RWPE1 (cell line): ENCODE results near the gene FBXL17.

Source experiments
- CTCF ChIA-PET: fragments of 350-600 bp; sonication (Branson Sonifier 250); formaldehyde crosslinking; extraction: SDS; loops from one replicate; lab custom pipeline; 2021; lab: Yijun Ruan, JAX
- POLR2A ChIA-PET: fragments of 400-600 bp; formaldehyde crosslinking; extraction: SDS; loops from one replicate; lab custom pipeline; 2020; ENCODE audit warnings: antibody characterized with exemption; ENCODE audit not compliant: low non-redundant PET; lab: Yijun Ruan, JAX
- DNase-seq: peaks from one replicate; pipeline ENCODE4 v3.0.0; 2012; ENCODE audit warnings: low spot score
- H3K27ac ChIP-seq: fragments of 450-650 bp; 2 replicates; pipeline ENCODE4 v1.5.1; 2017
- CTCF ChIP-seq: fragments of 450-650 bp; conservative IDR thresholded peaks from 2 replicates; pipeline ENCODE4 v1.5.1; 2017; ENCODE audit warnings: low read depth, mild to moderate bottlenecking

The FBXL17 gene

GRCh38 chr5:108122702-108123101 lies 259.2 kb downstream of the FBXL17 start:
- no peak for TF ChIP-seq CTCF
- POLR2A ChIA-PET = no interaction called here
- DNase-seq = no peak
- CTCF ChIA-PET = interaction anchor here (0.6 kb wide), 1 partner anchor 939 kb away, joined by 3 read pairs; no protein-coding TSS in a partner anchor
- no peak overlapping the region for H3K27ac ChIP-seq

- CTCF ChIA-PET = interaction anchor here (0.6 to 0.7 kb wide), 2 partner anchors 23 to 169 kb away, joined by 4 to 5 read pairs; no protein-coding TSS in a partner anchor
- no peak for DNase-seq
- no peak for TF ChIP-seq CTCF
- H3K27ac ChIP-seq = no peak overlapping the region
- POLR2A ChIA-PET = no interaction called here
These were observed 262.9 kb downstream of the FBXL17 start for GRCh38 chr5:108118813-108119514.

DNA sequence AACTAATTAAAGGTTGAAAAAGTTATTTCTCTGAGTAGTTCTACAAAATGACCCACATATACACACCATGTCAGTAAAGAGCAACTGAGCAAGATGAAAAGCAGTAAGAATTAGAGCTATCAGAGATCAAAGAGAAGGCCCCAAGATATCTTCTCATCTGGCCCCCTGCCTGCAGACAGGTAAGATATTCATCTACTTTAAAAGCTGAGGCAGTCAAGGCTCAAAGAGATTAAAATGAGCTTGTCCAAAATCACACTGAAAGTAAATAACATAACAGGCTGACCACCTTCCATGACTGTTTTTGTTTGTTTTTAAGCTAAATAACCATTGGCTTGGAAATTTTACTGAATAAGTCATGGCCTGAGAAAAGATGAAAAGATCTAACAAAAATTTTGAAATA lies 266.2 kb downstream of the FBXL17 start:
- POLR2A ChIA-PET = no interaction called here
- CTCF ChIA-PET = interaction anchor here (0.6 kb wide), 1 partner anchor 246 kb away, joined by 4 read pairs; no protein-coding TSS in a partner anchor
- H3K27ac ChIP-seq = no peak overlapping the region
- no peak for DNase-seq
- TF ChIP-seq CTCF = no peak

GRCh38 chr5:108113950-108114349 lies 267.9 kb downstream of the FBXL17 start:
- no peak for TF ChIP-seq CTCF
- ChIA-PET CTCF (no interaction called here), POLR2A (no interaction called here)
- H3K27ac ChIP-seq = no peak overlapping the region
- no peak for DNase-seq

GRCh38 chr5:108111736-108112135 lies 270.2 kb downstream of the FBXL17 start:
- TF ChIP-seq CTCF = no peak
- CTCF ChIA-PET = no interaction called here

GRCh38 chr5:108109059-108109458 lies 272.8 kb downstream of the FBXL17 start:
- POLR2A ChIA-PET = no interaction called here
- TF ChIP-seq CTCF = no peak
- CTCF ChIA-PET = no interaction called here
- H3K27ac ChIP-seq = no peak overlapping the region
- DNase-seq = no peak

More at GRCh38 chr5:108111736-108112135, 270.2 kb downstream of the FBXL17 start:
- POLR2A ChIA-PET = no interaction called here
- DNase-seq = no peak
- H3K27ac ChIP-seq = no peak overlapping the region
